Neural crest cell (in vitro differentiated cells): Measurements from ENCODE around the gene PPP1R7. TPM values are rescaled to one million over a fixed set of nuclear protein-coding genes. Genes with fewer than 3 reads are reported as not detected.

ENCODE experiments used
- DNase-seq: peaks from one replicate; pipeline ENCODE4 v3.0.0; 2021; ENCODE audit warnings: low read depth, mixed read lengths, low spot score
- H3K27ac Mint-ChIP-seq: one replicate; pipeline ENCODE4 v1.8.0; 2021; ENCODE audit warnings: mild to moderate bottlenecking, mixed read lengths; ENCODE audit not compliant: unreplicated experiment
- H3K27me3 Mint-ChIP-seq: 2 replicates; pipeline ENCODE4 v1.8.0; 2021; ENCODE audit warnings: low read depth, mild to moderate bottlenecking, mixed read lengths
- H3K36me3 Mint-ChIP-seq: 2 replicates; pipeline ENCODE4 v1.8.0; 2021; ENCODE audit warnings: low read depth, mild to moderate bottlenecking, mixed read lengths
- H3K4me1 Mint-ChIP-seq: 2 replicates; pipeline ENCODE4 v1.8.0; 2021; ENCODE audit warnings: mixed read lengths
- H3K4me3 Mint-ChIP-seq: one replicate; pipeline ENCODE4 v1.8.0; 2021; ENCODE audit warnings: mild to moderate bottlenecking, mixed read lengths
- H3K9me3 Mint-ChIP-seq: 2 replicates; pipeline ENCODE4 v1.8.0; 2021; ENCODE audit warnings: mixed read lengths
- CTCF ChIP-seq: fragments of 200-600 bp; sonication (generic); conservative IDR thresholded peaks from 2 replicates; pipeline ENCODE4 v1.5.0; 2021; ENCODE audit warnings: antibody characterized with exemption, mild to moderate bottlenecking
- total RNA-seq: library from RNA; stranded (reverse); gene quantifications from 2 replicates; pipeline ENCODE4 v1.2.1, GENCODE V29; 2021

Gene PPP1R7
- total RNA-seq, 1 donor from 2014 or later: 53.2 TPM

DNA sequence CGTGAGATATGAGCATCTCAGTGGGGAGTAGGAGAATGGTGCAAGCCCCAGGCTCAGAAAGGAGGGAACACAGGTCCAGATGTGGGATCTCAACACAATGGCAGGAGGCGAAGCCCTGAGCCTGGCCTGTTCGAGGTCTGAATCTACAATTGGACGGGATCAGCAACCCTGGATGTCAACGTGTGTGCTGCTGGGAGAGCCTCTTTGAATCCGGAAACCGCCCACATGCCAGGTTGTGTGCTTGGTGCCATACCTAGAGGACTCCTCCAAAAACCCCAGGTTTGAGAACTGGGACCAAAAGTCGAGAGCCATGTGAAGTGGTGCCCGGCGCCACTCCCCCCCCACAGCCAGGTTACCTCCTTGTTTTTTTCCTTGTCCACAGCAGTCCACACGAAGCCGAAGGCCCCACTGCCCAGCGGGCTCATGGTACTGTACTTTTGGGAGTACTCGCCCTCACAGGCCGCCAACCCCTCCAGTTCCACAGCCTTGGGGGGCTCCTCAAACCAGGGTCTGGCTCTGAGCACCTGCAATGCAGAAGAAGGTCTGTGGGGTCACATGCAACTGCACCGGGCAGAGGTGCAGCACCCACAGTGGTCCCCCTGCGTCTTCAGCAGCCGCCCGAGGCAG lies 27.8 kb upstream of the PPP1R7 start:
- Mint-ChIP-seq H3K4me1 (no peaks in the 10 kb centered on the region), H3K27me3 (no peaks in the 10 kb centered on the region), H3K27ac (no peak overlapping the region), H3K36me3 (peaks cover 15% of the 10 kb centered on the region), H3K4me3 (no peak overlapping the region), H3K9me3 (peaks cover 3% of the 10 kb centered on the region)
- no peak for TF ChIP-seq CTCF
- DNase-seq: no peak

- no peak for TF ChIP-seq CTCF
- DNase-seq: no peak
- Mint-ChIP-seq H3K4me3 (no peak overlapping the region), H3K27ac (no peak overlapping the region), H3K36me3 (peaks cover 15% of the 10 kb centered on the region), H3K9me3 (peaks cover 3% of the 10 kb centered on the region), H3K4me1 (no peaks in the 10 kb centered on the region), H3K27me3 (no peaks in the 10 kb centered on the region)
Observed at GRCh38 chr2:241123816-241124536, 26.3 kb upstream of the PPP1R7 start.

GRCh38 chr2:241125626-241126025 lies 24.6 kb upstream of the PPP1R7 start:
- no peak overlapping the region for H3K4me3 Mint-ChIP-seq
- DNase-seq: no peak
- H3K27me3 Mint-ChIP-seq: no peaks in the 10 kb centered on the region
- peaks cover 3% of the 10 kb centered on the region for H3K9me3 Mint-ChIP-seq
- peaks cover 10% of the 10 kb centered on the region for H3K36me3 Mint-ChIP-seq
- TF ChIP-seq CTCF: no peak
- no peaks in the 10 kb centered on the region for H3K4me1 Mint-ChIP-seq
- no peak overlapping the region for H3K27ac Mint-ChIP-seq

DNA sequence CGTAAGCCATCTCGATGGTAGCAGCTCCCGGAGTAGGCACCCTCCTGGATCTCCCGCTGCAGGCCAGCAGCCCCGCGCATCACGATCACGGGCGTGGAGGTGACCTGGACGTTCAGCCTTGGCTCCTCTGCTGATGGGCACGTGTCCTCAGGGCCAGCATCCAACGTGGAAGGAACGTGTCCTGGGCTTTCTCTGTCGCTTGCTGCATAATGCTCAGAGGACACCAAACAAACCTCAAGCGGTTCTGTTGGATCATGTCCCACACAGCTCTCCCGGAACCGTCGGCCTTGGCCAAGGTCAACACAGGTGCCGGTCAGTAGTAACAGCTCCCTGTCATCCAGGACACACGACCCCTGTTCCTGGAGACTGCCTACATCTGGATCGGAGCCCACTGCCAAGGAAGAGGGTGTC lies 24.1 kb upstream of the PPP1R7 start:
- TF ChIP-seq CTCF: no peak
- Mint-ChIP-seq H3K9me3 (no peaks in the 10 kb centered on the region), H3K27ac (no peak overlapping the region), H3K4me3 (no peak overlapping the region), H3K4me1 (no peaks in the 10 kb centered on the region), H3K36me3 (peaks cover 5% of the 10 kb centered on the region), H3K27me3 (no peaks in the 10 kb centered on the region)
- no peak for DNase-seq

GRCh38 chr2:241126771-241127202 lies 23.5 kb upstream of the PPP1R7 start:
- no peak overlapping the region for H3K4me3 Mint-ChIP-seq
- TF ChIP-seq CTCF: no peak
- no peaks in the 10 kb centered on the region for H3K36me3 Mint-ChIP-seq
- no peaks in the 10 kb centered on the region for H3K4me1 Mint-ChIP-seq
- H3K9me3 Mint-ChIP-seq: no peaks in the 10 kb centered on the region
- H3K27me3 Mint-ChIP-seq: no peaks in the 10 kb centered on the region
- H3K27ac Mint-ChIP-seq: no peak overlapping the region
- DNase-seq: no peak
